Colonic mucosa (tissue), 4 donors: ENCODE results near the gene PRRX1. TPM values are rescaled to one million over a fixed set of nuclear protein-coding genes. Genes with fewer than 3 reads are reported as not detected.

Source experiments
- DNase-seq: peaks from one replicate; pipeline ENCODE4 v3.0.0-alpha.2; 2020
- H3K27ac ChIP-seq: fragments of 200-600 bp; one replicate; pipeline ENCODE4 v1.8.0; 2021
- H3K27me3 ChIP-seq: fragments of 200-600 bp; one replicate; pipeline ENCODE4 v1.8.0; 2021
- H3K36me3 ChIP-seq: fragments of 200-600 bp; one replicate; pipeline ENCODE4 v1.8.0; 2021
- H3K4me1 ChIP-seq: fragments of 200-600 bp; one replicate; pipeline ENCODE4 v1.8.0; 2021; ENCODE audit warnings: mild to moderate bottlenecking
- H3K4me3 ChIP-seq: fragments of 200-600 bp; one replicate; pipeline ENCODE4 v1.8.0; 2021
- H3K9ac ChIP-seq, 2 donors: one replicate each; pipeline ENCODE4 v1.7.0; 2013; ENCODE audit warnings: control low read depth in 2 of 2, low read depth in 2 of 2, low read length in 2 of 2
- H3K9me3 ChIP-seq: fragments of 200-600 bp; one replicate; pipeline ENCODE4 v1.8.0; 2021
- CTCF ChIP-seq: fragments of 200-600 bp; IDR thresholded peaks from one replicate; pipeline ENCODE4 v1.8.0; 2022; ENCODE audit warnings: antibody characterized with exemption, mild to moderate bottlenecking
- intact Hi-C: fragments of 100-400 bp; cut with DNase I; formaldehyde crosslinking; loops from one replicate; pipeline ENCODE4 v1.14.1; 2022
- total RNA-seq, 2 donors: library from RNA; stranded (reverse); fragmentation: NEBNext Ultra II Directional in 1 of 2; extraction: Animal tissue kit (Norgen Biotek cat#: 25700) in 1 of 2; gene quantifications; one replicate each; pipeline ENCODE4 v1.2.1, GENCODE V29; 2021
- donor health status: healthy.
- donor health status: DM: no; HTN: no; CAD: no.
- donor health status: DM: no; HTN: no; CAD: no.

The PRRX1 gene
- total RNA-seq, 2 donors from 2014 or later, result 1.5 to 2.5 TPM

- Histone ChIP-seq H3K27ac (no peak overlapping the region), H3K9ac (no peak overlapping the region), H3K36me3 (no peaks in the 10 kb centered on the region), H3K27me3 (no peaks in the 10 kb centered on the region), H3K9me3 (no peaks in the 10 kb centered on the region), H3K4me1 (no peaks in the 10 kb centered on the region), H3K4me3 (no peak overlapping the region)
- no peak for DNase-seq
- intact Hi-C loops, result no loop called here
- TF ChIP-seq CTCF, result no peak
Measured at GRCh38 chr1:170698301-170699275, 34.7 kb downstream of the PRRX1 start.

GRCh38 chr1:170699696-170700095, 35.8 kb downstream of the PRRX1 start:
- no peak overlapping the region for H3K27ac ChIP-seq

GRCh38 chr1:170700842-170701615, 37.1 kb downstream of the PRRX1 start:
- no peak overlapping the region for H3K4me3 ChIP-seq
- H3K9ac ChIP-seq, result no peak overlapping the region
- H3K4me1 ChIP-seq, result no peaks in the 10 kb centered on the region
- no peaks in the 10 kb centered on the region for H3K36me3 ChIP-seq
- no peaks in the 10 kb centered on the region for H3K9me3 ChIP-seq
- no peak for DNase-seq
- H3K27ac ChIP-seq, result no peak overlapping the region
- TF ChIP-seq CTCF, result no peak
- intact Hi-C loops, result no loop called here
- H3K27me3 ChIP-seq, result no peaks in the 10 kb centered on the region

More at GRCh38 chr1:170699696-170700095, 35.8 kb downstream of the PRRX1 start:
- intact Hi-C loops, result no loop called here
- no peak for DNase-seq
- Histone ChIP-seq H3K36me3 (no peaks in the 10 kb centered on the region), H3K27me3 (no peaks in the 10 kb centered on the region), H3K9ac (no peak overlapping the region), H3K9me3 (no peaks in the 10 kb centered on the region), H3K4me1 (no peaks in the 10 kb centered on the region), H3K4me3 (no peak overlapping the region)
- TF ChIP-seq CTCF, result no peak

GRCh38 chr1:170701962-170702361, 38.0 kb downstream of the PRRX1 start:
- intact Hi-C loops, result no loop called here
- H3K27ac ChIP-seq, result no peak overlapping the region
- no peak for TF ChIP-seq CTCF
- no peak overlapping the region for H3K4me3 ChIP-seq
- H3K36me3 ChIP-seq, result no peaks in the 10 kb centered on the region
- H3K27me3 ChIP-seq, result no peaks in the 10 kb centered on the region
- H3K4me1 ChIP-seq, result no peaks in the 10 kb centered on the region
- H3K9ac ChIP-seq, result no peak overlapping the region
- H3K9me3 ChIP-seq, result no peaks in the 10 kb centered on the region
- DNase-seq, result no peak

GRCh38 chr1:170703591-170703990, 39.7 kb downstream of the PRRX1 start:
- Histone ChIP-seq H3K4me3 (no peak overlapping the region), H3K9me3 (no peaks in the 10 kb centered on the region), H3K36me3 (no peaks in the 10 kb centered on the region), H3K27me3 (no peaks in the 10 kb centered on the region), H3K27ac (no peak overlapping the region), H3K9ac (no peak overlapping the region), H3K4me1 (no peaks in the 10 kb centered on the region)
- DNase-seq, result no peak
- no peak for TF ChIP-seq CTCF
- intact Hi-C loops, result no loop called here
